Cardiac fibroblast (primary cell): ENCODE data around the gene B4GALT6.

ENCODE experiments used
- DNase-seq, 2 donors: peaks; one replicate each; pipeline versions ENCODE4 v3.0.0 to v3.0.0-alpha.2; 2010; ENCODE audit warnings: low read depth in 2 of 2
- H3K4me3 ChIP-seq, 2 donors: replicated peaks in 1 of 2; 1 replicate in 1 of 2; 2 replicates in 1 of 2; pipeline ENCODE4 v1.5.1; 2011; ENCODE audit warnings: low read depth in 2 of 2, low read length in 2 of 2, mild to moderate bottlenecking in 2 of 2, moderate library complexity in 1 of 2
- TF ChIP-seq, protein P1 (sequence below): IDR thresholded peaks from one replicate; pipeline ENCODE4 v1.5.1; 2011; ENCODE audit warnings: low read depth, mild to moderate bottlenecking, low read length, inconsistent platforms

The B4GALT6 gene

GRCh38 chr18:31648966-31649429 lies 35.4 kb downstream of the B4GALT6 start:
- no peak overlapping the region for H3K4me3 ChIP-seq
- DNase-seq, result peak; percentile 45 to 58
- TF ChIP-seq, protein P1, sequence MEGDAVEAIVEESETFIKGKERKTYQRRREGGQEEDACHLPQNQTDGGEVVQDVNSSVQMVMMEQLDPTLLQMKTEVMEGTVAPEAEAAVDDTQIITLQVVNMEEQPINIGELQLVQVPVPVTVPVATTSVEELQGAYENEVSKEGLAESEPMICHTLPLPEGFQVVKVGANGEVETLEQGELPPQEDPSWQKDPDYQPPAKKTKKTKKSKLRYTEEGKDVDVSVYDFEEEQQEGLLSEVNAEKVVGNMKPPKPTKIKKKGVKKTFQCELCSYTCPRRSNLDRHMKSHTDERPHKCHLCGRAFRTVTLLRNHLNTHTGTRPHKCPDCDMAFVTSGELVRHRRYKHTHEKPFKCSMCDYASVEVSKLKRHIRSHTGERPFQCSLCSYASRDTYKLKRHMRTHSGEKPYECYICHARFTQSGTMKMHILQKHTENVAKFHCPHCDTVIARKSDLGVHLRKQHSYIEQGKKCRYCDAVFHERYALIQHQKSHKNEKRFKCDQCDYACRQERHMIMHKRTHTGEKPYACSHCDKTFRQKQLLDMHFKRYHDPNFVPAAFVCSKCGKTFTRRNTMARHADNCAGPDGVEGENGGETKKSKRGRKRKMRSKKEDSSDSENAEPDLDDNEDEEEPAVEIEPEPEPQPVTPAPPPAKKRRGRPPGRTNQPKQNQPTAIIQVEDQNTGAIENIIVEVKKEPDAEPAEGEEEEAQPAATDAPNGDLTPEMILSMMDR, result no peak

- DNase-seq, result no peak
- TF ChIP-seq, protein P1, result no peak
- H3K4me3 ChIP-seq, result no peak overlapping the region
These were observed 35.9 kb downstream of the B4GALT6 start for GRCh38 chr18:31648458-31648857.

DNA sequence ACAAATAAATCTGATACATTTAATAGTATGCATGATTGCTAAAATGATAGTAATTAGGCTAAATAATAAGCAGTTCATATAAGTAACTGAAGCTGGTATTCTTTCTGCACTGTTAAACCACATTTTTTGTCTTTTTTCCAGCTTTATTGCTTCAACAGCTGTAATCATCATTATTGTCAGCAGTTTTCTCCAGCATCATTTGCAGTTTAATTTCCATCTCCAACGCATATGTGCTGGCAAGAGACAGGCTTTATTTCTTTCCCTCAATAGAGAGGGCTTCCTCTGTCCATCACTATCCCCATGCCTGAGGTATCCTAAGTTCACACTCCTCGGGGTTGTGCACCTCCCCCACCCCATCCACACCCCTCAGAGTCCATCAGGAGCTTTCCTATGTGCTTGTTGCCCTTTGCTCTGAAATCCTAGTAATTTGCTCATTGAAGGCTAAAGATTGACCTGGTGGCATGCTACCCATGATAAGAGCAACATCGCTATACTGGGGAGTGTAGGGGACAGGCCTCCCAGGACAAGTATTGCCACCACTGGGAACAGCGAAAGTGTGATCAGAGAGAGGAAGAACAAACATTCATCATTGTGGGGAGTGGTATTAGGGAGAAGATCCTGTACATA lies 37.1 kb downstream of the B4GALT6 start:
- TF ChIP-seq, protein P1, result no peak
- H3K4me3 ChIP-seq, result no peak overlapping the region
- DNase-seq, result no peak

- no peak overlapping the region for H3K4me3 ChIP-seq
- no peak for DNase-seq
- TF ChIP-seq, protein P1, result no peak
These were observed 37.9 kb downstream of the B4GALT6 start for GRCh38 chr18:31646332-31647126.

DNA sequence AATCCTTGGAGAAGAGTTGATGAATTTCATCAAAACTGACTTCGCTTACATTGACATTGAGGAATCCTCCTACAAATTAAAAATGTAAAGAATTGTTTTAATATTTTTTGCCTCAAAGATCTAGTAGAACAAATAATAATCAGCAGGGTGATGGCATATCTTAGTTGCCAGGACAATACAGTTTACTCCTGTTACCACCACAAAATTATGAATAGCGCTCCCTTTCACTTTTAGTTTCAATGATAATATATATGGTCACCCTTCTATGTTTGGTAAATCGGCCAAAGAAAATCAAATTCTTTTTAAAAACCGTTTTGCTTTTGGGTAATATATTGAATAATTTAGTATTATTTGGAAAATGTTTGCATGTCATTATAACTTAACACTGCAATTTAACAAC lies 39.0 kb downstream of the B4GALT6 start:
- DNase-seq, result no peak
- TF ChIP-seq, protein P1, result no peak
- no peak overlapping the region for H3K4me3 ChIP-seq

- DNase-seq, result peak; percentile 12 to 35
- H3K4me3 ChIP-seq, result no peak overlapping the region
- TF ChIP-seq, protein P1, result no peak
These were observed 41.4 kb downstream of the B4GALT6 start for GRCh38 chr18:31643003-31643402.
